Measurements from ENCODE around the gene MLKL.

MLKL gene

GRCh38 chr16:74661064-74661463, 39.6 kb downstream of the MLKL start:
- no peaks in the 10 kb centered on the region for H3K27me3 ChIP-seq (ENCODE audit: insufficient read depth, poor library complexity, severe bottlenecking)
- H3K27ac ChIP-seq (replicated peaks), result no peak overlapping the region
- no peak for DNase-seq (ENCODE audit: low read depth in 1 of 2, low spot score in 1 of 2)
- H3K4me3 ChIP-seq (replicated peaks; ENCODE audit: insufficient read depth, low read length), result no peak overlapping the region
- TF ChIP-seq POLR2AphosphoS5 (IDR thresholded peaks at IDR 0.05; ENCODE audit: low read depth) (no peak), GABPA (IDR thresholded peaks at IDR 0.05; ENCODE audit: low read depth) (no peak), REST (IDR thresholded peaks at IDR 0.05; ENCODE audit: insufficient replicate concordance, low read depth) (no peak), CTCF (IDR thresholded peaks at IDR 0.05; ENCODE audit: insufficient read depth, low read length) (no peak), SPI1 (IDR thresholded peaks at IDR 0.05; ENCODE audit: borderline replicate concordance, low read depth) (no peak)

- DNase-seq (ENCODE audit: low read depth in 1 of 2, low spot score in 1 of 2), result no peak
- TF ChIP-seq GABPA (IDR thresholded peaks at IDR 0.05; ENCODE audit: low read depth), result no peak
- no peak for TF ChIP-seq REST (IDR thresholded peaks at IDR 0.05; ENCODE audit: insufficient replicate concordance, low read depth)
- TF ChIP-seq SPI1 (IDR thresholded peaks at IDR 0.05; ENCODE audit: borderline replicate concordance, low read depth), result no peak
- TF ChIP-seq POLR2AphosphoS5 (IDR thresholded peaks at IDR 0.05; ENCODE audit: low read depth), result no peak
- TF ChIP-seq CTCF (IDR thresholded peaks at IDR 0.05; ENCODE audit: insufficient read depth, low read length), result no peak
- Histone ChIP-seq H3K27me3 (ENCODE audit: insufficient read depth, poor library complexity, severe bottlenecking) (no peaks in the 10 kb centered on the region), H3K4me3 (replicated peaks; ENCODE audit: insufficient read depth, low read length) (no peak overlapping the region), H3K27ac (replicated peaks) (no peak overlapping the region)
These were observed 40.3 kb downstream of the MLKL start for GRCh38 chr16:74660383-74660782.

- no peak overlapping the region for H3K4me3 ChIP-seq (replicated peaks; ENCODE audit: insufficient read depth, low read length)
- no peaks in the 10 kb centered on the region for H3K27me3 ChIP-seq (ENCODE audit: insufficient read depth, poor library complexity, severe bottlenecking)
- TF ChIP-seq GABPA (IDR thresholded peaks at IDR 0.05; ENCODE audit: low read depth), result no peak
- TF ChIP-seq CTCF (IDR thresholded peaks at IDR 0.05; ENCODE audit: insufficient read depth, low read length), result no peak
- TF ChIP-seq POLR2AphosphoS5 (IDR thresholded peaks at IDR 0.05; ENCODE audit: low read depth), result no peak
- no peak for TF ChIP-seq SPI1 (IDR thresholded peaks at IDR 0.05; ENCODE audit: borderline replicate concordance, low read depth)
- no peak for TF ChIP-seq REST (IDR thresholded peaks at IDR 0.05; ENCODE audit: insufficient replicate concordance, low read depth)
- no peak for DNase-seq (ENCODE audit: low read depth in 1 of 2, low spot score in 1 of 2)
- H3K27ac ChIP-seq (replicated peaks), result no peak overlapping the region
These were observed 41.6 kb downstream of the MLKL start for GRCh38 chr16:74659041-74659440.

All from HL-60 (cell line).